Retina (tissue), 1 donor: ENCODE results near the gene CYLD.

ENCODE experiments used
- DNase-seq: peaks from one replicate; pipeline ENCODE4 v3.0.0-alpha.2; 2016

Gene CYLD

GRCh38 chr16:50848755-50849514, 107.0 kb downstream of the CYLD start:
- no peak for DNase-seq
